Gastroesophageal sphincter (tissue), 4 donors: ENCODE results near the gene HPSE2. TPM values are rescaled to one million over a fixed set of nuclear protein-coding genes. Genes with fewer than 3 reads are reported as not detected.

ENCODE experiments used
- ATAC-seq: fragments of 150-250 bp; one replicate; pipeline ENCODE4 v1.9.1; 2016; ENCODE audit warnings: mild to moderate bottlenecking, moderate library complexity
- H3K27ac ChIP-seq, 4 donors: fragments of 200-600 bp; sonication (generic) in 3 of 4; 1 replicate in 3 of 4; 2 replicates in 1 of 4; pipeline ENCODE4 v1.5.1; 2016 to 2019
- H3K27me3 ChIP-seq: fragments of 200-600 bp; sonication (generic); one replicate; pipeline ENCODE4 v1.5.1; 2019
- H3K36me3 ChIP-seq, 2 donors: fragments of 200-600 bp; sonication (generic); one replicate each; pipeline ENCODE4 v1.5.1; 2019; ENCODE audit warnings: control low read depth in 1 of 2
- H3K4me1 ChIP-seq, 3 donors: fragments of 200-600 bp; sonication (generic); 1 replicate in 2 of 3; 2 replicates in 1 of 3; pipeline ENCODE4 v1.5.1; 2016 to 2019; ENCODE audit warnings: control low read depth in 2 of 3
- H3K4me3 ChIP-seq, 2 donors: fragments of 200-600 bp; sonication (generic); one replicate each; pipeline ENCODE4 v1.5.1; 2019; ENCODE audit warnings: mild to moderate bottlenecking in 1 of 2, moderate library complexity in 1 of 2
- H3K9me3 ChIP-seq, 3 donors: fragments of 200-600 bp; sonication (generic); one replicate each; pipeline ENCODE4 v1.5.1; 2017 to 2019; ENCODE audit warnings: control low read depth in 2 of 3
- EP300 ChIP-seq: sonication (generic); formaldehyde crosslinking; IDR thresholded peaks from one replicate; pipeline ENCODE4 v1.6.1; 2017; ENCODE audit warnings: antibody characterized with exemption, mild to moderate bottlenecking
- POLR2A ChIP-seq, 2 donors: fragments of 450-650 bp; IDR thresholded peaks; one replicate each; pipeline ENCODE4 v1.6.1; 2017; ENCODE audit warnings: antibody characterized with exemption in 2 of 2, mild to moderate bottlenecking in 2 of 2, moderate library complexity in 1 of 2
- POLR2AphosphoS5 ChIP-seq: sonication (generic); formaldehyde crosslinking; IDR thresholded peaks from one replicate; pipeline ENCODE4 v1.6.1; 2017; ENCODE audit warnings: antibody characterized with exemption
- WGBS, 2 donors: methylation state at CpG; one replicate each; pipeline ENCODE4 v1.1.5; 2018; ENCODE audit warnings: low coverage in 1 of 2; 5-methylcytosine and 5-hydroxymethylcytosine counted together
- small RNA-seq, 4 donors: library from RNA; depleted of rRNA; stranded (forward); fragments of <200 nt; gene quantifications; one replicate each; pipeline ENCODE3, GENCODE V24; 2016
- total RNA-seq, 4 donors: library from RNA; depleted of rRNA; stranded (reverse); fragments of >200 nt; gene quantifications; one replicate each; pipeline ENCODE4 v1.1.0, GENCODE V29; 2016
- TF ChIP-seq, protein P1 (sequence below), 4 experiments: fragments of 200-600 bp in 2 of 4; fragments of 450-650 bp in 2 of 4; sonication (generic) in 1 of 4; IDR thresholded peaks; one replicate each; pipeline ENCODE4 v1.5.1; 2017 to 2019; ENCODE audit warnings: antibody characterized with exemption in 4 of 4, mild to moderate bottlenecking in 2 of 4, moderate library complexity in 2 of 4

Gene HPSE2
- total RNA-seq, 4 donors from 2014 or later = 19.1 to 74.5 (median 58.8) TPM

DNA sequence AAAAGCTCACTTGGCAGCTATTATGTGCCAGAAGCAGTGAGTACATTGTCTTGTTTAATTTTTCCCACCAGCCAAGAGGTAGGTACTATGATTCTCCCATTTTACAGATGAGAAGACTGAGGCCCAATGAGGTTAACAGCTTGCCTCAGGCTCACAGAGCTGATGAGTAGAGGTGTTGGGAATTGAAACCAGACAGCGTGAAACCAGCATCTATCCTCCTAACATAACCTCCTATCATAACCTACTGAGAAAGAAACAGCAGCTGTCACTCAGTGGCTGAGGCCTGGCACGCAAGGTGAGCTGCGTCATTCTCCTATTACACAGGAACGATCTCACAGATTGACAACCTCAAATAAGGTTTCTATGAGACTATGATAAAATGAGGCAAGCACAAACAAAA lies 826.9 kb downstream of the HPSE2 start:
- no peaks in the 10 kb centered on the region for H3K27me3 ChIP-seq
- no peak overlapping the region for H3K27ac ChIP-seq
- peaks cover 0 to 16% of the 10 kb centered on the region in 2 donors for H3K36me3 ChIP-seq
- 100% methylated on average over 3 to 4 of the region's 4 CpGs for WGBS, 2 donors
- TF ChIP-seq POLR2A (IDR thresholded peaks at IDR 0.05) (no peak), EP300 (no peak), POLR2AphosphoS5 (no peak)
- TF ChIP-seq, protein P1, sequence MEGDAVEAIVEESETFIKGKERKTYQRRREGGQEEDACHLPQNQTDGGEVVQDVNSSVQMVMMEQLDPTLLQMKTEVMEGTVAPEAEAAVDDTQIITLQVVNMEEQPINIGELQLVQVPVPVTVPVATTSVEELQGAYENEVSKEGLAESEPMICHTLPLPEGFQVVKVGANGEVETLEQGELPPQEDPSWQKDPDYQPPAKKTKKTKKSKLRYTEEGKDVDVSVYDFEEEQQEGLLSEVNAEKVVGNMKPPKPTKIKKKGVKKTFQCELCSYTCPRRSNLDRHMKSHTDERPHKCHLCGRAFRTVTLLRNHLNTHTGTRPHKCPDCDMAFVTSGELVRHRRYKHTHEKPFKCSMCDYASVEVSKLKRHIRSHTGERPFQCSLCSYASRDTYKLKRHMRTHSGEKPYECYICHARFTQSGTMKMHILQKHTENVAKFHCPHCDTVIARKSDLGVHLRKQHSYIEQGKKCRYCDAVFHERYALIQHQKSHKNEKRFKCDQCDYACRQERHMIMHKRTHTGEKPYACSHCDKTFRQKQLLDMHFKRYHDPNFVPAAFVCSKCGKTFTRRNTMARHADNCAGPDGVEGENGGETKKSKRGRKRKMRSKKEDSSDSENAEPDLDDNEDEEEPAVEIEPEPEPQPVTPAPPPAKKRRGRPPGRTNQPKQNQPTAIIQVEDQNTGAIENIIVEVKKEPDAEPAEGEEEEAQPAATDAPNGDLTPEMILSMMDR (IDR thresholded peaks at IDR 0.05) = no peak
- no peak for ATAC-seq
- no peak overlapping the region for H3K4me3 ChIP-seq
- H3K9me3 ChIP-seq = no peaks in the 10 kb centered on the region
- H3K4me1 ChIP-seq = peaks cover 0 to 59% (median 6%) of the 10 kb centered on the region in 3 donors

DNA sequence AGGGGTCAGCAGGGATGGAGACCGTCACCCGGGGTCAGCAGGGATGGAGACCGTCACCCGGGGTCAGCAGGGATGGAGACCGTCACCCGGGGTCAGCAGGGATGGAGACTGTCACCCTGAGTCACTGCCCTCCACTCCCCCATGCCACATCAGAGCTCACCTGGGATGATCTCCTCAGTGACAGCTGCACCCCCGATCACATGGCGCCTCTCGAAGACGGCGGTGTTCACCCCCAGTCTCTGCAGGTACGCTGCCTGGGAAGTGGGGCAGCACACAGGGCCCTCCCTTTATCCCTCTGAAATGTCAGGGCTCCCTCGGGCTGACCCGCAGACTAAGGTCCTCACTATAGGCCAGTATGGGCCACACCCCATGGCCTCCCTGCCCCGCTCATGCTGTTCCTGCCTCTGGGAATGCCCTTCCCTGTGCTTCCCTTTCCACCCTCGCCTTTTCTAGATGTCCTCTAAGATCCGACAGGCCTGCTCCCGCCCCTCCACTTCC lies 827.9 kb downstream of the HPSE2 start:
- no peak for ATAC-seq
- Histone ChIP-seq H3K36me3 (peaks cover 0 to 25% of the 10 kb centered on the region in 2 donors), H3K9me3 (no peaks in the 10 kb centered on the region), H3K27me3 (no peaks in the 10 kb centered on the region), H3K4me1 (peaks cover 0 to 55% (median 9%) of the 10 kb centered on the region in 3 donors), H3K27ac (no peak overlapping the region), H3K4me3 (no peak overlapping the region)
- TF ChIP-seq POLR2A (IDR thresholded peaks at IDR 0.05) (no peak), EP300 (no peak), POLR2AphosphoS5 (no peak)
- TF ChIP-seq, protein P1 (IDR thresholded peaks at IDR 0.05) = no peak
- 93 to 94% methylated on average over 3 to 6 of the region's 18 CpGs for WGBS, 2 donors

Small RNAs within 50 kb of the gene (small RNA-seq; reads per million reads assigned to genes)
- gene MIR4685 = 0 reads per million in 4 donors
- 2.8 to 10.1 (median 4.4) reads per million in 4 donors for gene MIR6507

Other genes starting within 250 kb of the HPSE2 start
- gene CNNM1, start 93.5 kb upstream of the HPSE2 start, total RNA-seq = 1 to 10 TPM; 1.9 to 3.1 (median 3.0) TPM
- 10 to 100 TPM; 15.8 to 32.2 (median 23.2) TPM for gene GOT1, start 194.8 kb upstream of the HPSE2 start, total RNA-seq